CD4-positive, alpha-beta T cell treated with Interleukin-17A for 4 hours (primary cell): Measurements from ENCODE around the gene RNASET2.

Experiments used
- DNase-seq: peaks from one replicate; pipeline ENCODE4 v3.0.0-alpha.2; 2020; ENCODE audit warnings: mixed read lengths

Gene RNASET2, protein sequence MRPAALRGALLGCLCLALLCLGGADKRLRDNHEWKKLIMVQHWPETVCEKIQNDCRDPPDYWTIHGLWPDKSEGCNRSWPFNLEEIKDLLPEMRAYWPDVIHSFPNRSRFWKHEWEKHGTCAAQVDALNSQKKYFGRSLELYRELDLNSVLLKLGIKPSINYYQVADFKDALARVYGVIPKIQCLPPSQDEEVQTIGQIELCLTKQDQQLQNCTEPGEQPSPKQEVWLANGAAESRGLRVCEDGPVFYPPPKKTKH

DNA sequence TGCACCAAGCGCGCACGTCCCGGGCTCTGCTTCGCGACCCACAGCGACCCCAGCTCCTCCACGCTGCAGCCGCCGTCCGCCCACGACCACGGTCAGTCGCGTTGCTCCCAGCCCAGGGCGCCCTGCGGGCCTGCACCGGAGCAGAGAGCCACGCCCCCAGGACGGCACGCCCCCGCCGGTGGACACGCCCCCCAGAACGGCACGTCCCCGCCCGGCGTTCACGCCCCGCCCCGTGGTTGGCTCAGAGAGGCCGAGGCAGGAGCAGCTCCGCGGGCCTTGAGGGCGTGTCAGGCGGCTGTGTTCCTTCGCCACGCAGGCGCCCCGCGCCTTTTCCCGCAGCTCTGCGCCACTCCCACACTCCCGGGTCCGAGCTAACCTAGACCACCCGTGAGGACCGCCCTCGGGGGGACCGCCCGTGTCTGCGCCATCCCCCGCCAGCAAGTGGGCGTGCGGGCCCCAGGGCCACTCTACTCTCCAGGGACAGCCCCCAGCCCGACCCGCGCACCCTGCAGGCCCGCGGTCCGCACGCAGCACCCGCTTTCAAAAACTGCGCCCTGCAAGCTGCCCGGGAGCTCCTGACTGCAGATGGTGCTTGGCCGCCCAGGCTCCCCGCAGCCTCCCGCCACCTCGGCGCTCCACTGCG lies at the start of gene RNASET2:
Gene RNASET2 (minus strand): TSS at position 107 of the 643 bp plus-strand sequence. CDS start 368 bp downstream, outside the sequence.
- peak; percentile 100 for DNase-seq

DNA sequence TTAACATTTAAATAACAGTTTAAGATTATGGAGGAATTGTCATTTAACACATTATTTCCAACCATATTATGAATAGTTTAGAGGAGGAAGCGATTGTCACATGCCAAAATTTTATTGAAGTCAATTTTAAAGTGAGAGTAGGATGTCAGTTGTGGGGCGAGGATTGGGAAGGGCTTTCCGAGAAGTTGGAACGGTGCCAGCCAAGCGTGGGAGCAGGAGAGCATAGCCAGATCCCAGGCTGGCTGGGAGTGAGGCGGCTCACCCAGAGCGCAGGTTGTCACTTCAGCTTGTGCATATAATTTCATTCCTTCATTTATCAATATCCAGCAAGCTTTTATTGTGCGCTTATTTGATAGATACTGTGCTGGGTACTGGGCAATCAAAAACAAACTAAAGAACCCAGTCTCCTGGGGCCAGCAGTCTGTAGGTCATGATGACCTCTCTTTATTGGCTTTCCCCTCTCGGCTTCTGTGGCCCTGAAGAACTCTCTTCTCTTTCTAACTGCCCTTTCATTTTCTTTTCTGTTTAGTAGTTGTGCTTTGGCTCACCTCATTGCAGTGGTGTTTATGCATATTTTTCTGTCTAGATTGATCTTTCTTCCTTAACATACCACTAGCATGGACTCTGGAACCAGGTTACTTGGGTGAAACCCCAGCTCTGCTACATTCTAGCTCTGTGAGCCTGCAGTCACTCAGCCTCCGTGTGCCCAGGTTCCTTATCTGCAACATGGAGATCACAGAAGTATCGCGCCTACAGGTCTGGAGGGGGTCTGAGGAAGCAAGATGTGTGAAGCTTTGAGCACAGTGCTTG lies 49.2 kb upstream of the RNASET2 start:
- DNase-seq = no peak

DNA sequence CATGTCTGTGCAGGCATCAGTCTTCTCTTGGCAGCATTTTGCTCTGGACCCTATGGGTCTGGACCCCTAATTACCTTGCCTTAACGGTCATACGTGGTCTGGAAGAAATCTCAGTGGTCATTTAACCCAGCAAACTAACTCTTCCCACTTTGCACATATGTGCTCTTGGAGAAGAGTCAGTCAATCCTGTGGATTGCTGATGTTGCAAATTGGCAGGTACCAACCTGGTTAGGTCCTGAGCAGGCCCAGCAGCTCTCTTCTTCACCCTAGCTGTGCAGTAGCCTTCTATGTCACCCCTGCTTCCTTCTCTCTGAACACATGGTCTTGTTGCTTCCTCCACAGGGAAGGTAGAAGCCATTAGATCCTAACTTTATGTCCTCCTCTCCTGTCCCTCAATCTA lies 44.4 kb upstream of the RNASET2 start:
- DNase-seq = no peak

DNA sequence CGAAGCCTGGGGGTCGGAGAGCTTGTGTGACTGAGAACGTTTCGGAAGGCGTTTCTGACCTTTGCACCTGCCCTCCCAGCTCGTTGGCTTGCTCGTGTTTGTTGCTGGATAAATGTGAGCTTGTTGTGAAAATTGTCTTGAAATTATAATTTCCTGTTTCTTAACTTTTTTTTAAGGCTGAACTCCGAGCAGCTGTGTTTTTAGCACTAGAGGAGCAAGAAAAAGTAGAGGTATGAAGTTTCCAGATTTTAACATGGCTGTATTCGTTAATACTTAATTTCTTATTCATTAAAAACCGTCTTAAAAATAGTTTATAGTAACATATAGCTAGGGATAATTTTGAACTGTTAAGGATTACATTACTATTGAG lies 43.5 kb upstream of the RNASET2 start:
- DNase-seq = no peak

DNA sequence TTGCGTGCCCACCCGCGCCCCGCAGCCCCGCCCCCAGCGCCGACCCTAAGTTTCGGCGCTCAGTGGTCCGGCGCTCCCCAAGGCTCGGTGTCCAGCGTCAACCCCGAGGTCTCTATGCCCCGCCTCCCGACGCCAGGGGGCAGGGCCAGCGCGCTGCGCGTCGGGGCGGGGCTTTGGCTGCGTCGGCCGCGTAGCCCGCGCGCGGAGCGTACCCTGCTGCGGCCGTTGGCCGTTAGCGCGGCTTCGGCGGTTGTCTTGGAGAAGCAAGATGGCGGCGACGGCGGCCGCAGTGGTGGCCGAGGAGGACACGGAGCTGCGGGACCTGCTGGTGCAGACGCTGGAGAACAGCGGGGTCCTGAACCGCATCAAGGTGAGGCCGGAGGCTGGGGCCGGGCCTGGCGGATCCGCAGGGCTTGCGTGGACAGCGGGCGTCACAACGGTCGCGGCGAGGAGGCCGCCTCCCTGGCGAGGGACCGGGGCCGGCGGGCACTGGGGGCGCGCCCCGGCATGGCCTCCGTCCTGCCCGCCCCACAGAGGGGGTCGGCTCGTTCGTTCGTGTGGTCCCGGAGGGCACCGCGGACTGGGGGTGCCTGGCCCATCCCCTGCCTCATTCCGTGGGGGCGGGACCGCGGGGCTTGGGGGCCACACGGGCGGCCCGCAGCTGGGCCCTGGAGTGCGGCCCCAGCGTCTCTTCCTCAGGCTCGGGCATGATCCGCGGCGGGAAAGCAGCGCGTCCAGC lies 43.0 kb upstream of the RNASET2 start, which contains the start of gene CEP43:
Gene CEP43 (plus strand): TSS at position 253 of the 739 bp plus-strand sequence. CDS start 16 bp downstream, at position 269.
- peak; percentile 93 for DNase-seq

DNA sequence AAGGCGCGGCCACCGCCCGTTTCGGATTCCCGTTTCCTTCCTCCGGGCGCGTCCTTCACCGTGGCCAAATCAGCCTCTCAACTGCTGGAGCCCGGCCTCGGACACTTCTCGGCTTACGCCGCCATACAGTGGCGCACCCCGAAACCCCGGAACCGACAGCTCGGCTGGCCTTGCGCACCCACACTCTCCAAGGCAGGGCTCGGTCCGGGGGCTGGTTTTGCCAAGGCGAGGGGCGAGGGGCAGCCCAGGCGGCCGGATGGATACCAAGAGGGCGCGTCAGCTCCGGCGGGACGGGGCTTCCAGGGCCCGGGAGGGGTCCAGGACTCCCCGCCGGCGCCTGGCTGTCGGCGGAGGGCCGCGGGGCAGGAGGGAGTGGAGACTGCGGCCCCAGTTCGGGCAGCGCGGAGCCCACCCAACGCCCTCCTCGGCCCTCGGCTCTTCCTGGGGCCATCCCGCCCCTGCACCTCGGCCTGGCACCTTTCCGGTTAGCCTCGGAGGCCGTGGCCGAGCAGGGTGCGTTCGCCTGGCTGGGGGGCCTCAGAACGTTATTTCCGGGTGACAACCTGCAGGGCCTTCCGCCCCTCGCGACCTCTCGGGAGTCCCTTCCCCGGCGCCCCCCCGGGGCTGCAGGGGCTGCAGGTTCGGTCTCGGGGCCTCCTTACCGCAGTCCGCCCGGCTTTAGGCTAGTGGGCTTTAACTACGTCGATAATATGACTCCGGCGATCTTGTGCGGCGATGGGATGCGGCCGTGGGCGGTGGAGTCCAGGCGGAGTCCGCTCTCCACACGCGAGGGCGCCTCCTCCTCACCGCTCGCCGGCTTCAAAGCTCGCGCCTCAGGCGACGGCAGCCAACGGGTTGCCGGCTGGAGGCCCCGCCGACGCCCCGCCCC lies 42.1 kb upstream of the RNASET2 start:
- DNase-seq = peak; percentile 28

DNA sequence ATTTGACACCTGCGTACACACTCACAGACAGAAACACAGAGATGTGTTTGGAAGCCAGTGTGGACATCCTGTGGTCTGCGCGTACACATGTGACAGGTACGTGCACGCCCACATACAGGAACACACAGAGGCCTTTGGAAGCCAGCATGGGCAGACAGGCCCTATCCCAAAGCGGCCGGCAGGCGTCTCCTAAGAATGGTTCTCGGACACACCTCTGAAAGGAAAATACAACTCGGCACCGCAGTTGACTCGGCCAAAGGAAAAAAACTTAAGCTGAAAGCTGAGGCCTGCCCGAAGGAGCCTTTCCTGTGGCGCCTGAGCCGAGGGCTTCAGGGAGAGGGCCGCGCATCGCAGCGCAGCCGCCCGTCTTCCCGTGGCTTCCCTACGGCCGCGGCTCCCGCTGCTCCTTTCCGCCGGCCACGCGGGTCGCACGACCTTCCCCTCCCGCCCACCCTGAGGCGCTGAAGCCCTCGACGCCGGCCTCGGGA lies 41.5 kb upstream of the RNASET2 start:
- peak; percentile 49 for DNase-seq

DNA sequence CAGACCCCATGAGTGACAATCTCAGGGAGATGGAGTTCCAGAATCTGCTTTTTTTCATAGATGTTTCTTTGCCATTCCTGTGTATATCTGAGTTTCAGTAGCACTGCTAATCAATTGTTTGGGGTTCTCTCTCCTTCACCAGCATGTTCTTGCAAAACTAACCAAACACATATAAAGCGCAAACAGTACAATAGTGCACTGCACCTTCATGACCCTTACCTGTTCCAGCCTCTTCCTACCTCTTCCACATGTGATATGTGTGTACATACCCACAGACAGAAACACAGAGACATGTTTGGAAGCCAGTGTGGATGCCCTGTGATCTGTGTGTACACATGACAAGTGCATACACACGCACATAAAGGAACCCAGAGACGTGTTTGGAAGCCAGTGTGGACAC lies 41.0 kb upstream of the RNASET2 start:
- no peak for DNase-seq

DNA sequence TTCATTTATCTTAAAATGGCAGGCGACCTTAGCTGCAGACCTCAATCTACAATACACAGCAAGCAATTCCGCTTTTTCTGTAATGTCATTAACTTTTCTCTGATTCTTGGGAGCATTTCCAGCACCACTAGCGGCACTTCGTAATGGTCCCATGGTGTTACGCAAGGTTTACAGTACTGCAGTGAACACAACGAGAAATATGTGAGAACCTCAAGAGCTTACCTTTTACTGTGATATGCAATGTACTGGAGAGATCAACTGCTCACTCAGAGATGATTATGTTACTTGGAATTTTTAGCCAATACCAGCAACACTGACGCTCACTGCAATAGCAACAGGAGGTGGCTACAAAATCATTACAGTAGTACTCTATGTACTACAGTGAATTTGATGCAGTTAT lies 40.1 kb upstream of the RNASET2 start:
- DNase-seq = no peak

DNA sequence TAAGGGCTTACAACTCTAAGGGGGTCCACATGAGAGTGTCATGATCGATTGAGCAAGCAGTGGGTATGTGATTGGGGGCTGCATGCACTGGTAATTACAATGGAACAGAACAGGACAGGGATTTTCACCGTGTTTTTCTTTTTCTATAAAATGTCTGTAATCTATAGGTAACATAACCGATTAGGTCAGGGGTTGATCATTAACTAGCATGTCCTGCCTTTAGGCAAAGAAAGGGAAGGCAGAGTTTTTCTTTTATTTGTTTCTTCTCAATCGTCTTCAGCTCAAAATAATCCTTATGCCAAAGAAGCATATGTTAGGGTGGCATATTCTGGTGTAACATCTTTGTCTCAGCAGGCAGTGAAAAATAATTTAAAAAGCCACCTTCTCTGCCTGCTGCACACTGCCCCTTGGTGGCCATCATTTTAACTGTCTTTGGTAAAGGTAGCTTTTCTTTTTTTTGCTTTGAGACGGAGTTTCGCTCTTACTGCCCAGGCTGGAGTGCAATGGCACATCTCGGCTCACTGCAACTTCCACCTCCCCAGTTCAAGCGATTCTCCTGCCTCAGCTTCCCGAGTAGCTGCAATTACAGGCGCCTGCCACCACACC lies 33.2 kb upstream of the RNASET2 start:
- DNase-seq = peak; percentile 72

DNA sequence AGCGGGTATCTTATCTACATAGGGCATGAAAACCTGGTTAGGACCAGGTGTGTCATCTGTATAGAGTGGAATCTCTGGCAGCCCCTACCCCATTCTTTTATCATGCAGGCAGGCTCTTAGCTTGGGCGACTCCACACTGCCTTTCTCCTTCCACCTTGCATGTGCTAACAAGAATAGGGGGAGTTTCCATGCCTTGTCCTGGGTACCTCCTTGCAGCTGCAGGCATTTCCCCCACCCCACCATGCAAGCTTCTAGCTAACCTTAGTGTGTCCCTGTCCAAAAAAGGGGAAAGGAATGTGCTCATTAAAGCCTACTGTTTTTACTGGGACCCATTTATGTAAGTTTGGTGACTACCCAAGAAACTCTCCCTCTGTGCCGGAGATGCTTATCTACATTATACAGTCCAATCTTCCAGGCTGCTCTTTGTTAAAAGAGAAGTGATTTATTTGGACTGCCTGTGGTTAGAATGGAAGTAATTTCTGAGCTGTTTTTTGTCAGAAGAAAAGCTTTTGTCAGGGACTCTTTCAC lies 32.4 kb upstream of the RNASET2 start:
- DNase-seq = no peak

DNA sequence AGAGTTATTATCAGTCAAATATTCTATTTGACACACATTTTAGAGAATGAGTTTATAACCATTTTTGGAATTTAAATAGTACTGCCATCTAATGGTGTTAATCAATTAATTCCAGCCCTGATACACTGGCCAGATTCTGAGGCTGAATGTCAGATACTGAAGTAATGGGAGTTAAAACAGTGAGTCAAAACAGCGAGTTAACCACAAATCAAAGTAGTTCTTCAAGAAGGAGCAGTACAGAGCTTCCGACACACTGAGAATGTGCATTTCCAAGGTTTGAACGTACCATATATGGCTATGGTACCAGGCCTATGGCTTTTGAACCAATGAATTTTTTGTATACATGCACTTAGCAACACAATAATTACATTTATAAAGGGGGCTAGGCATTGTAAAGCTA lies 31.6 kb upstream of the RNASET2 start:
- no peak for DNase-seq

DNA sequence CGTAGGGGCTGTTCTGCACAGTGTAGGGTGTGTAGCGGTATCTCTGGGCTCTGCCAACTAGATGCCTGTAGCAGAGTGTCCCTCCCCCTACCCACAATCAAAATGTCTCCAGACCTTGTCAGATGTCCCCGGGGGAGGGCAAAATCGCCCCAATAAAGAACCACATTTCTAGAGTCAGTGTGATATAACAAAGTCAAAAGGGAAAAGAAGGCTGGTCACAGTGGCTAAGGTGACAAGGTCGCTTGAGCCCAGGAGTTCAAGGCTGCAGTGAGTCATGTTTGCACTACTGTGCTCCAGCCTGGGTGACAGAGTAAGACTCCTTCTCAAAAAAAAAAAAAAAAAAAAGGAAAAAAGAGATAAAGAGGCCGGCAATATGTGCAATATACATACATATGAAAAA lies 31.1 kb upstream of the RNASET2 start:
- no peak for DNase-seq

DNA sequence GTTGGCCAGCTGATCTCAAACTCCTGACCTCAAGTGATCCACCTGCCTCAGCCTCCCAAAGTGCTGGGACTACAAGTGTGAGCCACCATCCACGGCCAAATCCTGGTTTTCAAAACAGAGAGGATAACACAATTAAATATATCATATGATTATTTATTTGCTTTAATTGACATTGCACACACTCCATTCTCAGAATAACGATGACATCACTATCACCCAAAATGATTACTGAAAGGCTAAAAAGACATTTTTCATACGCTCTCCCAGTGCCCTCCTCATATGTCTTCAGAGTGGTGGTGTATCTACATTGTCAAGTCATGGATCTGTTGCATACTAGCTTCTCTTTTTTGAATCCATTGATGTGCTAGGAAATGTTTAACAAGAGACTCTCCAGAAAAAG lies 24.4 kb upstream of the RNASET2 start:
- no peak for DNase-seq

DNA sequence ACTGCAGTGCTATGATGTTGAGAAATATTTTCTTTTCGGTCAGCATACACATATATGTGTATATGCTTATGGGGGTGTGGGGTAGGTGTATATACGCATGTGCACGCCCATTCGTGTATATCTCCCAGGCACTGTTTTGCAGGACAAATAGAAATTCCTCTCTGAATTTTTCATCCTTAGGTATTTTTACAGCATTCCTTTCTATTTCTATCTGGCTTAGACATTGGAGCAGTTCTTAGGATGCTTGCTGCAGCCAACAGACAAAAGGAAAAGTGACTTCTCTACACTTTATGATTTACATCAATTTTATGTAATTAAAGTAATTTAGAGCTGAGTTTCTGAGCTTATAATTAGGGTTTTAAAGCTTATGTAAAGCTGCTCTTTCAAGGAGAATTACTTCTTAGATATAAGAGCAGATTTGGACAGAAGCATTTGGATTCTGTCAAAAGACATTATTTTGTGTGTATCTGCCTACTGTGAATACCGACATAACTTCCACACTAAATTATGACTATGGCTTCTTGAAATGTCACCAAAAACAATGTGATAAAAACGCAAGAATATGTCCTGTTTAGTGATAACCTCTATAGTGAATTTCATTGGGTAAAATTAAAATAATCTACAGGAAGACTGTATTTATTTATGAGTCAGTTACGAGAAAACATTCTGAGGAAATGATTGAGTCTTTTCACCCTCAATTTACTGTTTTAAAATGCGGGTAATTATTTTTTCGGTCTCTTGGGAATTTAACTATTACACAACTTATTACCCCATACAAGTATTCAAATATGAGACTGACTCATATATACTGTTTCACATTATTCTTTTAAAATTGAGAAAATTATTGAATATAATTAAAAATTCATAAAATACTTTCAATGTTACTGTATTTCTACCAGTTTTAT lies 21.5 kb upstream of the RNASET2 start:
- no peak for DNase-seq

DNA sequence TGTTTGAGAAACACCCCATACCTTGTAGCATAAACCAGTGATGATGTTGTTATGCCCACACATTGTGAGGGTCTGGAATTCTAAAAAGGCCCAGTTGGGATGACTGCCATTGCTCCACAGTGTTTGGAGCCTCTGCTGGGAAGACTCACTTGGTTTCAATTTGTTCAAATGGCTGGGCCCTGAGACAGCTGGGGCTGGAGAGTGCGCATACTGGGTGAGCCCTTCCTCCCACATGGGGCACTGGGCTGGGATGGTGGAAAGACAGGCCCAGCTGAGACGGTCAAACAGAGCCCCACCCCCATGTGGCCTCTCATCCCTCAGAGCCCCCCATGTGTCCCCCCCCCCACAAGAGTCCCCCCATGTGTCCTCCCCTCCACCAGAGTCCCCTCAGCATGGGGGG lies 20.3 kb upstream of the RNASET2 start:
- DNase-seq = no peak

DNA sequence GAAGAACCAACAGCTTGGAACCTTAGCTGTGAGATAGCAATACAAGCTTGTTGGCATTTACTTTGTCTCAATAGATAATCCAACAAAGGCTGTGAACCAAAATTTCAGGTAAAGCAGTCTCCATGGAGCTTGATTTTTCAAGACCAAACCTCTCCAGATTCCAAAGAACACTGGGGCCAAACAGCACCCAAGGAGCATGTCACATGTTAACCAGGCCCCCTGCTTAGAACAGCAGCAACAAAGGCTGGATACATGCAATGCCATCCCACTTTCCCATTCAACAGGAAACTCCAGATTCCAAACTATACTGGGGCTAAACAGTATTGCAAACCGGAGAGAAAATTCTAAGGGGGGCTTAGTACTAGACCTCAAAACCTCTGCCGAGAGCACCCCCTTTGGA lies 15.8 kb upstream of the RNASET2 start:
- DNase-seq = no peak

DNA sequence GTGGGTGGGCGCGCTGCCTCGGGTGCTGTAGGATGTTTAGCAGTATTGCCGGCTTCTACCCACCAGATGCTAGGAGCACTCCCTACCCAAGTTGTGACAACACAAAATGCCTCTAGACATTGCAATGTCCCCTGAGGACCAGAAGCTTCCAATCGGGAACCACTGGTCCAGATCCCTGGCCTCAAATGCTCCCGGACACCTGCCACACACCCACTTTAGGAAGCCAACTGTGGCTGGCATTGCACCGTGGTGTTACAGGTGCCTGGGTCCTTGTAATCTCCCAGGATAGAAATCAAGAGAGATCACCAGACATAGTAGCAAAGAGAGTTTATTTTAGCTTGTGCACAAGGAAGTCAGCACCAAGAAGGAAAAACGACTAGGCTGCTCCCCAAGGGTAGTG lies 14.9 kb upstream of the RNASET2 start:
- no peak for DNase-seq

DNA sequence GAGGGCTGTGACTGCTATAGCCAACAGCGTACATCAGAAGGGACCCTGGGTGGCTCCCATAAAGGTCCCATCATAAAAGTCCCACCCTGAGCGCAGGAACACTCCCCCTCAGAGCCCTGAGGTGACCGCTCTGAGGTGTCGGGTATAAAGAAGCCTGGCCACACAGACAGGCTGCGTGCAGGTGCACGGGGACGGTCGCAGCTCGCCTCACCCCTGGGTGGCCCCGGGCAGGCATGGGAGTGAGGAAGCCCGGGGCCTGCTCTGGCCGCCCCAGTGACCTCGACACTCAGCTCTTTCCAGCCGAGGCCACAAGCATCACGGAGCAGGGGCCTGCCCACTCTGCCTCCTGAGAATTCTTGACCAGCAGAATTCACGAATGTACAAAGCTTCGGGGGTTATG lies 14.4 kb upstream of the RNASET2 start:
- DNase-seq = no peak

DNA sequence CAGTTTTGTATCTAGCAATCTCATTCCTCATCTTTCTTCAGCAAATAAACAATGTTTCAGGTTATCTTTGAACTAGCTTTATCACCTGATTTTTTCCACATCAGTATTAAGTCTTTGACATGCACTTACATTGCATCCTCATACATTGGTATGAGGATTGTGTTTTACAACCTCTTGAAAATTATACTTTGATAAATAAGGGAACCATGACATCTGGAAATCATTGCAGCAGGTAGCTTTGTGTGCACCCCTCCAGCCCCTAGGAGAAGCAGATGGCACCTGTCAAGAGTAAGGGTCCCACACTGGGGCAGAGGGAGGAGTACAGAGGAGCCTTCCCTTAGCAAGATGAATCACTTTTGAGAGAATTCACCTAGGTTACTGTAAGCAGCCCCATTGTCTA lies 13.7 kb upstream of the RNASET2 start:
- no peak for DNase-seq
